H1 (cell line): ENCODE measurements around the gene GALNT12.

Source experiments
- CEBPB ChIP-seq: IDR thresholded peaks from 2 replicates; pipeline ENCODE4 v1.6.1; 2012; ENCODE audit warnings: low read depth, low read length
- HDAC6 ChIP-seq: IDR thresholded peaks from one replicate; pipeline ENCODE4 v1.7.1; 2012; ENCODE audit warnings: low read depth, mild to moderate bottlenecking, inconsistent platforms, low read length, moderate library complexity
- KDM1A ChIP-seq: fragments of 200-600, 300-600 bp; sonication (generic); IDR thresholded peaks from 2 replicates; pipeline ENCODE4 v1.7.1; 2016; ENCODE audit warnings: mild to moderate bottlenecking, low read length, borderline replicate concordance
- NRF1 ChIP-seq: IDR thresholded peaks from 2 replicates; pipeline ENCODE4 v1.6.1; 2011; ENCODE audit warnings: mild to moderate bottlenecking, low read depth, low read length, improper control_type of control experiment
- POLR2A ChIP-seq, 2 experiments: IDR thresholded peaks; 1 replicate in 1 of 2; 2 replicates in 1 of 2; pipeline ENCODE4 v1.6.1; 2011; ENCODE audit warnings: low read depth in 2 of 2, low read length in 2 of 2, mild to moderate bottlenecking in 2 of 2; ENCODE audit errors: control extremely low read depth in 1 of 2
- POLR2AphosphoS5 ChIP-seq: IDR thresholded peaks from 2 replicates; pipeline ENCODE4 v1.6.1; 2011; ENCODE audit warnings: low read depth, low read length
- SP1 ChIP-seq: IDR thresholded peaks from 2 replicates; pipeline ENCODE4 v1.6.1; 2011; ENCODE audit warnings: low read depth, low read length
- SP4 ChIP-seq: IDR thresholded peaks from 2 replicates; pipeline ENCODE4 v1.6.1; 2012; ENCODE audit warnings: low read length, inconsistent platforms
- TF ChIP-seq, protein P1 (sequence below), 3 experiments: IDR thresholded peaks; 1 replicate in 2 of 3; 2 replicates in 1 of 3; pipeline versions ENCODE4 v1.5.1 to v1.6.1; 2011; ENCODE audit warnings: low read length in 3 of 3, mild to moderate bottlenecking in 3 of 3, inconsistent platforms in 2 of 3, low read depth in 1 of 3, moderate library complexity in 1 of 3; ENCODE audit not compliant: insufficient read depth in 1 of 3; ENCODE audit errors: control extremely low read depth in 1 of 3

GRCh38 chr9:98851730-98852459, 44.4 kb downstream of the GALNT12 start:
- TF ChIP-seq POLR2A (IDR thresholded peaks at IDR 0.05; ENCODE audit: control extremely low read depth in 1 of 2, low read depth in 2 of 2, low read length in 2 of 2) (no peak), POLR2AphosphoS5 (no peak), SP1 (no peak), CEBPB (no peak), NRF1 (no peak), KDM1A (no peak), HDAC6 (no peak), SP4 (no peak)
- TF ChIP-seq, protein P1, sequence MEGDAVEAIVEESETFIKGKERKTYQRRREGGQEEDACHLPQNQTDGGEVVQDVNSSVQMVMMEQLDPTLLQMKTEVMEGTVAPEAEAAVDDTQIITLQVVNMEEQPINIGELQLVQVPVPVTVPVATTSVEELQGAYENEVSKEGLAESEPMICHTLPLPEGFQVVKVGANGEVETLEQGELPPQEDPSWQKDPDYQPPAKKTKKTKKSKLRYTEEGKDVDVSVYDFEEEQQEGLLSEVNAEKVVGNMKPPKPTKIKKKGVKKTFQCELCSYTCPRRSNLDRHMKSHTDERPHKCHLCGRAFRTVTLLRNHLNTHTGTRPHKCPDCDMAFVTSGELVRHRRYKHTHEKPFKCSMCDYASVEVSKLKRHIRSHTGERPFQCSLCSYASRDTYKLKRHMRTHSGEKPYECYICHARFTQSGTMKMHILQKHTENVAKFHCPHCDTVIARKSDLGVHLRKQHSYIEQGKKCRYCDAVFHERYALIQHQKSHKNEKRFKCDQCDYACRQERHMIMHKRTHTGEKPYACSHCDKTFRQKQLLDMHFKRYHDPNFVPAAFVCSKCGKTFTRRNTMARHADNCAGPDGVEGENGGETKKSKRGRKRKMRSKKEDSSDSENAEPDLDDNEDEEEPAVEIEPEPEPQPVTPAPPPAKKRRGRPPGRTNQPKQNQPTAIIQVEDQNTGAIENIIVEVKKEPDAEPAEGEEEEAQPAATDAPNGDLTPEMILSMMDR (IDR thresholded peaks at IDR 0.05; ENCODE audit: control extremely low read depth in 1 of 3, insufficient read depth in 1 of 3, low read depth in 1 of 3, low read length in 3 of 3) = no peak
